HG02852 (cell line): Measurements from ENCODE around the gene PCNX1.
A peak's percentile ranks its signal among the peaks of the same experiment; 100 is the strongest.

Experiments used
- ATAC-seq: cut with Tn5 transposase; IDR thresholded peaks from one replicate; pipeline ENCODE4 v1.9.1; 2021; ENCODE audit warnings: mild to moderate bottlenecking, moderate library complexity; ENCODE audit not compliant: unreplicated experiment

PCNX1 gene

GRCh38 chr14:70887737-70888499, 19.3 kb upstream of the PCNX1 start:
- no peak for ATAC-seq

- ATAC-seq, result no peak
These were observed 18.5 kb upstream of the PCNX1 start for GRCh38 chr14:70888681-70889175.

- no peak for ATAC-seq
These were observed 17.7 kb upstream of the PCNX1 start for GRCh38 chr14:70889555-70889954.

- ATAC-seq, result no peak
These were observed 16.2 kb upstream of the PCNX1 start for GRCh38 chr14:70890826-70891659.

- ATAC-seq, result no peak
These were observed 15.5 kb upstream of the PCNX1 start for GRCh38 chr14:70891737-70892136.

GRCh38 chr14:70893062-70893845, 14.0 kb upstream of the PCNX1 start:
- ATAC-seq, result no peak

GRCh38 chr14:70893858-70894291, 13.4 kb upstream of the PCNX1 start:
- no peak for ATAC-seq

- no peak for ATAC-seq
These were observed 12.4 kb upstream of the PCNX1 start for GRCh38 chr14:70894868-70895267.

GRCh38 chr14:70896317-70896716, 10.9 kb upstream of the PCNX1 start:
- ATAC-seq, result no peak

- no peak for ATAC-seq
These were observed 10.3 kb upstream of the PCNX1 start for GRCh38 chr14:70896981-70897380.

GRCh38 chr14:70897464-70897863, 9.8 kb upstream of the PCNX1 start:
- no peak for ATAC-seq

- ATAC-seq, result no peak
These were observed 9.0 kb upstream of the PCNX1 start for GRCh38 chr14:70898111-70898745.

GRCh38 chr14:70901269-70901668, 6.0 kb upstream of the PCNX1 start:
- ATAC-seq, result no peak

GRCh38 chr14:70902184-70902583, 5.1 kb upstream of the PCNX1 start:
- no peak for ATAC-seq

- ATAC-seq, result no peak
These were observed 2.9 kb upstream of the PCNX1 start for GRCh38 chr14:70904373-70904772.

GRCh38 chr14:70905301-70905700, 2.0 kb upstream of the PCNX1 start:
- ATAC-seq, result no peak

GRCh38 chr14:70906793-70907175, 475 bp upstream of the PCNX1 start:
- peak; percentile 2 for ATAC-seq

GRCh38 chr14:70907996-70908934, 1.0 kb downstream of the PCNX1 start:
- ATAC-seq, result peak; percentile 23

- ATAC-seq, result no peak
These were observed 1.8 kb downstream of the PCNX1 start for GRCh38 chr14:70908935-70909641.
